ENCODE measurements around the gene NKAIN4. TPM values are rescaled to one million over a fixed set of nuclear protein-coding genes. Genes with fewer than 3 reads are reported as not detected.

The NKAIN4 gene
- total and polyA plus RNA-seq, 12 donors, result 0.04 TPM; not detected in 11

DNA sequence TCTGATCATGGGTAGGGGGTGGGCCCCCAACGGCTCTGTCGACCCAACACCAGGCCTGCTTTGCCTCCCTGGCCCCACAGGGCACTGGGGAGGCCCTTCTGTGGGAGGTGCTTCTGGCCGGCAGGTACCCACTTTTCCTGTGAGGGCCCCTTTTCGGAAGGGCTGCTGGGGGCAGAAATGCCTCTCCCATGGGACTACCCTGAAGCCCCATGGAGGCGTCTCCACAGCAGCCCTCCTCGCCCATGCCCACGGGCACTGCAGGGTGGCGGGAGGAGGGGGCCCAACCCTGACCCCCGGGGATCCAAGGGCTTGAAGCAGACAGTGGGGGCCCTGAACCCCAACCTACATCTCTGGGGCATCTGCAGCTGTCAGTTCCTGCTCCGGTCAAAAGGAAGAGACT, 16.2 kb downstream of the NKAIN4 start:
- DNase-seq (no peak), ATAC-seq (no peak)
- no peaks in the 10 kb centered on the region for H3K4me1 ChIP-seq
- H3K27me3 ChIP-seq, result peaks cover 0 to 51% (median 26%) of the 10 kb centered on the region in 7 donors
- no peaks in the 10 kb centered on the region for H3K9me3 ChIP-seq
- TF ChIP-seq, protein P1, sequence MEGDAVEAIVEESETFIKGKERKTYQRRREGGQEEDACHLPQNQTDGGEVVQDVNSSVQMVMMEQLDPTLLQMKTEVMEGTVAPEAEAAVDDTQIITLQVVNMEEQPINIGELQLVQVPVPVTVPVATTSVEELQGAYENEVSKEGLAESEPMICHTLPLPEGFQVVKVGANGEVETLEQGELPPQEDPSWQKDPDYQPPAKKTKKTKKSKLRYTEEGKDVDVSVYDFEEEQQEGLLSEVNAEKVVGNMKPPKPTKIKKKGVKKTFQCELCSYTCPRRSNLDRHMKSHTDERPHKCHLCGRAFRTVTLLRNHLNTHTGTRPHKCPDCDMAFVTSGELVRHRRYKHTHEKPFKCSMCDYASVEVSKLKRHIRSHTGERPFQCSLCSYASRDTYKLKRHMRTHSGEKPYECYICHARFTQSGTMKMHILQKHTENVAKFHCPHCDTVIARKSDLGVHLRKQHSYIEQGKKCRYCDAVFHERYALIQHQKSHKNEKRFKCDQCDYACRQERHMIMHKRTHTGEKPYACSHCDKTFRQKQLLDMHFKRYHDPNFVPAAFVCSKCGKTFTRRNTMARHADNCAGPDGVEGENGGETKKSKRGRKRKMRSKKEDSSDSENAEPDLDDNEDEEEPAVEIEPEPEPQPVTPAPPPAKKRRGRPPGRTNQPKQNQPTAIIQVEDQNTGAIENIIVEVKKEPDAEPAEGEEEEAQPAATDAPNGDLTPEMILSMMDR (IDR thresholded peaks at IDR 0.05), result no peak
- intact Hi-C loops (cut with DNase I), result no loop called here
- 80 to 84% methylated on average over 10 of the region's 10 CpGs for WGBS, 2 donors
- no peak overlapping the region for H3K27ac ChIP-seq
- no peak overlapping the region for H3K4me3 ChIP-seq
- H3K36me3 ChIP-seq, result no peaks in the 10 kb centered on the region

DNA sequence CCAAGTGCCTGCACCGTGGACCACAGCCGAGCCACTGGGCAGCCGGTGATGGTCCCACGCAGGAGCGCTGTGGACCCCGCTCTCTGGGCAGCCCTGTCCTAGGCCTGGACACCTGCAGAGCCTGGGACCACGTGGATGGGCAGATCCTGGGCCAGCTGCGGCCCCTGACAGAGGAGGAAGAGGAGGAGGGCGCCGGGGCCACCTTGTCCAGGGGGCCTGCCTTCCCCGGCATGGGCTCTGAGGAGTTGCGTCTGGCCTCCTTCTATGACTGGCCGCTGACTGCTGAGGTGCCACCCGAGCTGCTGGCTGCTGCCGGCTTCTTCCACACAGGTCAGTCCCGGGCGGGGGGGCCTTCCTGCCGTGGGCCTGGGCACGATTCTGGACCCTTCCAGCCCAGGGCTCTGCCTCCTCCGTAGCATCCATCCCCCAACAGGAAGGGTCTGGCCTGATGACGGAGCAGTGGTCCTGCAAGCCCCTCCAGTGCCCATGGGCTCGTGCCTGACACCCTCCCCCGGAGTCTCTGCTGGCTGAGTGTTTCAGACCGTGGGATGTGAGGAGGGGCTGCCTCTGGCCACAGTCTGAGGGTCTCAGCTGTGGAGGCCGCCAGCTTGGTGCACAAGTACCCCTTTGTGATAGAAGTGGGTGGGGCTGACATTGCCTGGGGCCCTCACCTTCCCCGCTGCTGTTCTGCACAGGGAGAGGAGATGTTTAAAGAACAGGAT, 18.0 kb downstream of the NKAIN4 start:
- WGBS, 2 donors, result 82 to 84% methylated on average over 26 of the region's 26 CpGs
- peaks cover 0 to 4% (median 0%) of the 10 kb centered on the region in 9 donors for H3K4me1 ChIP-seq
- intact Hi-C loops (cut with DNase I), result no loop called here

DNA sequence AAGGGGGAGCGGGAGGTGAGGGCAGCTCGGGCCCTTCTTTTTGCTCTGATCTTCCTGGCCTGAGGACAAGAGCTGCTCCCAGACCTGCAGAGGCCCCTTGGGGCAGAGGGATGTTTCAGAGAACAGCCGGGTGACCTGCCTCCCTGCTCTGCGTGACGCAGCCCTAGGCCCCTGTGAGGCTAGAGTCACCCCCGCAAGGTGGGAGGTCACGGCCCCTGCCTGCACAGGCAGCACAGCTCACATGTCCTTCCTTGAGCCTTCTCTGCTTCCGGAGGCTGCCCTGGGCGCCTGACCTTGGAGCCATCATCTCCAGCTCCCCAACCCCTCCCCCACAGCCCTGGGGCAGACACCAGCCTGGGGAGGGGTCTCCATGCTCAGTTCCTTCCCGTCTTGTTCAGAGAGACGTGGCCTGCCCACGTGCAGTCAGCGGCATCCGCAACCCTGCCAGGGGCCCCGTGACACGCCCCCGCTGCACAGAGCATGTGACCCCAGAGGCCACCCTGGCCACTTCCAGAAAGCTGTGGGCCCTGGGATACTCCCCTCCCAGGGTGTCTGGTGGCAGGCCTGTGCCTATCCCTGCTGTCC, 18.8 kb downstream of the NKAIN4 start, which contains the start of gene BIRC7:
TSS of gene BIRC7 (plus strand) at position 507 of the 585 bp plus-strand sequence. CDS start 192 bp downstream, outside the sequence.
- H3K27ac ChIP-seq, result no peak within 1 kb of the TSS
- H3K4me3 ChIP-seq, result no peak within 1 kb of the TSS
- intact Hi-C loops (cut with DNase I), result no loop called here
- peaks cover 0 to 60% (median 41%) of the 10 kb centered on the region in 7 donors for H3K27me3 ChIP-seq
- TF ChIP-seq, protein P1 (IDR thresholded peaks at IDR 0.05), result no peak
- H3K4me1 ChIP-seq, result peaks cover 0 to 9% (median 4%) of the 10 kb centered on the region in 9 donors
- WGBS, 2 donors, result 42 to 54% methylated on average over 17 of the region's 17 CpGs
- DNase-seq (no peak), ATAC-seq (peak in 1 of 8 donors; percentile 17)
- no peaks in the 10 kb centered on the region for H3K36me3 ChIP-seq
- no peaks in the 10 kb centered on the region for H3K9me3 ChIP-seq

More for the DNA sequence above, 18.0 kb downstream of the NKAIN4 start:
- no peak overlapping the region for H3K27ac ChIP-seq
- peaks cover 0 to 52% (median 35%) of the 10 kb centered on the region in 7 donors for H3K27me3 ChIP-seq
- H3K4me3 ChIP-seq, result no peak overlapping the region
- ATAC-seq (peak in 1 of 8 donors; percentile 13), DNase-seq (no peak)
- no peaks in the 10 kb centered on the region for H3K36me3 ChIP-seq
- no peaks in the 10 kb centered on the region for H3K9me3 ChIP-seq
- TF ChIP-seq, protein P1 (IDR thresholded peaks at IDR 0.05), result no peak

DNA sequence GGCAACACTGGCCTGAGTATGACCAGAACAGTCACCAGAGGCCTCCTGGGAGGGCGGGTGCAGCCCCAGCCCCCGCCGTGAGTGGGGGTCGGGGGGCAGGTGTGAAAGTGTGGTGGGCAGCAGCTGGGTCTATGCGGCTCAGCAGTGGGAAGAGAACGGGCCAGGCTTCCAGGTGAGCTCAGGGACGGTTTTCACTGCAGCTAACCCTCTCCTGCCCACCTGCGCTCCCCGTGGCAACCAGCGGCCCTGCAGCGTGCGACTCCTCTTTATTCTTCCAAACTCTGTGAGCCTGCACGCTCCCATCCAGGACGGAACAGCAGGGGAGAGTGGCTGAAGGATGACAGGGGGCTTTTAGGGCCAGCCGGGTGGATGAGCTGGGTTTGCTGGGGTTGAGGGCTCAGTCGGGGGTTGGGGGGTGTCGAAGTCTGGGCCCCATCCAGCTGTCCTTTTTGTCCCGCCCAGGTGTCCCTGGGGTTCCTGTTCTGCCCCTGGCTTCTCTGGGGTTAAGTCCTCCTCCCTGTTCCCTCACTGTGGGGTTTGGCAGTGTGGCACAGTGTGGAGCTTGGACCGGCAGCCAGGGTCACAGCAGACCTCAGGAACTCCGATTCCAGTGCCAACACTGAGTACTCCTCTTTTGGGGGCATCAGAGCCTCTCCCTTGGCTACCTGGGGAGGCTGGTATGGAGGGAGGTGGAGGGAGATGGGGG, 19.4 kb downstream of the NKAIN4 start:
- intact Hi-C loops (cut with DNase I), result loop anchor here in 2 of 10 donors (5.0 kb wide), 1 partner anchor 178 kb away; no protein-coding TSS in a partner anchor
- ATAC-seq (no peak), DNase-seq (no peak)
- WGBS, 2 donors, result 10 to 16% methylated on average over 20 of the region's 20 CpGs
- H3K27me3 ChIP-seq, result peaks cover 0 to 57% (median 45%) of the 10 kb centered on the region in 7 donors
- TF ChIP-seq, protein P1 (IDR thresholded peaks at IDR 0.05), result peak in 6 of 9 donors; percentile 13 to 46 (median 24)
- no peaks in the 10 kb centered on the region for H3K9me3 ChIP-seq
- H3K4me1 ChIP-seq, result peaks cover 0 to 10% (median 4%) of the 10 kb centered on the region in 9 donors
- H3K4me3 ChIP-seq, result no peak overlapping the region
- no peak overlapping the region for H3K27ac ChIP-seq
- H3K36me3 ChIP-seq, result no peaks in the 10 kb centered on the region

Measured in heart right ventricle (tissue), 16 donors.